ENCODE data around the gene HOXB6.

GRCh38 chr17:48551596-48552465, 53.0 kb downstream of the HOXB6 start:
- no peak for TF ChIP-seq CTCF (IDR thresholded peaks at IDR 0.05)
- TF ChIP-seq POLR2A (IDR thresholded peaks at IDR 0.05), result no peak
